AG04449 (cell line): ENCODE data around the gene LSMEM2.
"Not testable (repeated sequence)": the region's sequence is repeated elsewhere in the genome, so short reads cannot be mapped to it uniquely, and the experiment has no call there.

Experiments
- CTCF ChIA-PET: fragments of 350-600 bp; formaldehyde crosslinking; extraction: SDS; loops from one replicate; lab custom pipeline; 2021; ENCODE audit warnings: antibody characterized with exemption; lab: Yijun Ruan, JAX
- POLR2A ChIA-PET: fragments of 400-600, 350-600 bp; formaldehyde crosslinking; extraction: SDS; loops from one replicate; lab custom pipeline; 2020; ENCODE audit warnings: antibody characterized with exemption, inconsistent platforms; lab: Yijun Ruan, JAX
- DNase-seq: peaks from one replicate; pipeline ENCODE4 v3.0.0-alpha.2; 2010; ENCODE audit warnings: low read depth, low spot score
- H3K4me3 ChIP-seq: 2 replicates; pipeline ENCODE4 v1.5.1; 2011; ENCODE audit warnings: low read depth, mild to moderate bottlenecking, control low read depth, low read length
- CTCF ChIP-seq: IDR thresholded peaks from one replicate; pipeline ENCODE4 v1.5.1; 2011; ENCODE audit warnings: mild to moderate bottlenecking, moderate library complexity, low read length, control low read depth, inconsistent platforms; ENCODE audit not compliant: insufficient read depth; ENCODE audit errors: missing control alignments

LSMEM2 gene

DNA sequence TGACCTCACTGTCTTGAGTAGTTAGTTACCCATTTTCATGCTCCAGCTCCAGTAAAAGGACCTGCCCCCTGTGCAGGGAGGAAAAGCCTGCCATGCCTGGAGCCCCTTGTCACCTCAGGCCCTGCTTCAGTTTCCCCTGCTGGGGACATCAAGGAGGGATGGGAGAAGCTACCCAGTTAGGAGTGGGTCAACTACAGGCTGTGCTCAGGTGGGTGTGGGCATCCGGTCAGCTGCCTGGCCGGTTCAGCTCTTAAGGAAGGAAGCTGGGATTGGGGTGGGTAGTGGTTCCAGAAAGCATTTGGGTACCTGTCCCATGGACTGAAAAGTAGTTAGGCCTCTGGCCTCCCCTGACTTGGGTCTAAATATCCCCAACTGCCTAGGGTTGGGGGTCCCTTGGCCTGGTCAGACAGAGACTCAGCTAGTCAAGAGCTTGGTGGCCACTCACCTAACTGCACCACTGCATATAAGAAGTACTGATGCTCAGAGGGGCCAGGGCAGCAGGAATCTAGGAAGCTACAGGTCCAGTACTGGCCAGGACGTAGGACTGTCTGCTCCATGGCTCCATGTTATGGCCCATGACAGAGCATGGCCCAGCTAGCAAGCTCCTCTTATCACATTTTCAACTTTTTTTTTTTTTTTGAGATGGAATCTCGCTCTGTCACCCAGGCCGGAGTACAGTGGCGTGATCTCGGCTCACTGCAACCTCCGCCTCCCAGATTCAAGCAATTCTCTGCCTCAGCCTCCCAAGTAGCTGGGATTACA lies 549 bp downstream of the LSMEM2 start:
- ChIA-PET POLR2A (interaction anchor here (0.6 to 1.3 kb wide), 3 partner anchors 10 to 63 kb away, joined by 3 to 6 read pairs (median 5); no protein-coding TSS in a partner anchor), CTCF (interaction anchor here (1.3 to 40.0 kb wide), 5 partner anchors 8 to 90 kb away, joined by 4 to 1609 read pairs (median 10); partner anchors contain the start of genes GNAI2, GNAT1 and SEMA3B)
- no peak for DNase-seq
- no peak overlapping the region for H3K4me3 ChIP-seq
- TF ChIP-seq CTCF = no peak

DNA sequence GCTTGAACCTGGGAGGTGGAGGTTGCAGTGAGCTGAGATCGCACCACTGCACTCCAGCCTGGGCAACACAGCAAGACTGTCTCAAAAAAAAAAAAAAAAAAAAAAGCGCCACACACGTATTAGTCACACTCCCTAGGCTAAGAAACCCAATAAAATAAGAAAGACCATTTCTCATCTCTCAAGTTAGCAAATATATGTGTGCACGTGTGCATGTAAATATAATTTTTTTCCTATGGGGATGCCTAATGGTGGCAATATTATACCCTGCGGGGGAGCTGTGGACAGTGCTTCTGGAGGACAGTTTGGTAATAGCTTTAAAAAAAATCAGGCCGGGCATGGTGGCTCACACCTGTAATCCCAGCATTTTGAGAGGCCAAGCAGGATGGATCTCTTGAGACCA lies 5.2 kb downstream of the LSMEM2 start:
- DNase-seq, H3K4me3 ChIP-seq, POLR2A ChIA-PET: not testable (repeated sequence)
- CTCF ChIA-PET = interaction anchor here (0.6 to 40.0 kb wide), 5 partner anchors 10 to 91 kb away, joined by 3 to 1609 read pairs (median 11); partner anchors contain the start of genes GNAI2 and GNAT1

DNA sequence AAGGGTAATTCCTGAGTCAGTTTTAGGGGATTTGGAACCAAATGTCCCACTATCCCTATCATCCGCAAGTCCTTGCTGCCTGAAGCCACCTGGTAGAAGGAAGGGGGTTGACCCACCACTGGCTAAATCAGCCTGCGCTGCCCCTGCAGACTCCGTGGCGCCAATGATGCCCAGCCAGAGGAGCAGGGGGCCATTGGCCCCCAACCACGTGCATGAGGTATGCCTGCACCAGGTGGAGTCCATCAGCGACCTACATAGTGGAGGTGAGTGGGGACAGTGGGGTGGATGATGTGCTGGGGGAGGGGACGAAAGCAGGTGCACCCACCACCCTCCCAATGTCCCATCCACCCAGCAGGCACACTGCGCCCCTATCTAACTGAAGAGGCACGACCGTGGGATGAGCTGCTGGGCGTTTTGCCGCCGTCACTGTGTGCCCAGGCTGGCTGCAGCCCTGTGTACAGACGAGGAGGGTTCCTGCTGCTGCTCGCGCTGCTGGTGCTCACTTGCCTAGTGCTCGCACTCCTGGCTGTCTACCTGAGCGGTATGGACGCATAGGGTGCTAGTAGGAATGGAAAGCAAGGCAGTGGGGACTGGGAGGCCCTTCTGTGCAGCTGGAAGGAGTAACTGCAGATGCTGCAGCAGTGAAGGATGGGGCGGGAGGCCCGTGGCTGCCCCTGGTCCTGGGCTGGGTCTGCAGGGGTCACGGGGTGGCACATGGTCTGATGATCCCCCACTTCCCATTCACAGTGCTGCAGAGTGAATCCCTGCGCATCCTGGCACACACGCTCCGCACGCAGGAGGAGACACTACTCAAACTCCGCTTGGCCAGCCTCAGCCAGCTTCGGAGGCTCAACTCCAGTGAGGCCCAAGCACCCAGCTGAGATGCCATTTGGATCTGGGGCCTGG lies 7.7 kb downstream of the LSMEM2 start:
- no peak overlapping the region for H3K4me3 ChIP-seq
- no peak for DNase-seq
- CTCF ChIA-PET = interaction anchor here (1.0 to 1.9 kb wide), 5 partner anchors 8 to 60 kb away, joined by 3 to 9 read pairs (median 3); partner anchors contain the start of genes LSMEM2 and SEMA3B
- TF ChIP-seq CTCF = no peak
- POLR2A ChIA-PET = no interaction called here

DNA sequence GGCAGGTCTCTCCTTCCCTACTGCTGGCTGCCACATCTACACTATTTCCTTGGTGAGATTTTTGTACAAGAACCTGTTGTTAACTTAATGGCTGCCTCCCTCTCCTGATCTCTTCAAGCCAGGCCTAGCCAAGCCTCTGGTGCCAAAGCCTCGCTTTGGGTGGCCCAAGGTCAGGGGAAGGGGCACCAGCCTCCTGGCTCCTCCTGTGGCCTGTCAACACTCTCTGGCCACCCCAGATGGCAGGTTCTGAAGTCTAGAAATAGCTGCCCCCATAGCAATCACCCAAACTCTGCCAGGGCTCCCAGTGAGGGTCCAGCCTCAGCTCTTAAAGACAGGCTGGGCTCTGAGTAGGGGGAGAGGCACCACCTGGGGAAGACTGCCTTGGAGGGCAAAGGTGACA lies 8.4 kb downstream of the LSMEM2 start:
- H3K4me3 ChIP-seq = no peak overlapping the region
- POLR2A ChIA-PET = no interaction called here
- TF ChIP-seq CTCF = no peak
- CTCF ChIA-PET = interaction anchor here (1.0 to 7.0 kb wide), 6 partner anchors 8 to 94 kb away, joined by 3 to 31 read pairs (median 3); partner anchors contain the start of genes LSMEM2 and SEMA3B
- no peak for DNase-seq

DNA sequence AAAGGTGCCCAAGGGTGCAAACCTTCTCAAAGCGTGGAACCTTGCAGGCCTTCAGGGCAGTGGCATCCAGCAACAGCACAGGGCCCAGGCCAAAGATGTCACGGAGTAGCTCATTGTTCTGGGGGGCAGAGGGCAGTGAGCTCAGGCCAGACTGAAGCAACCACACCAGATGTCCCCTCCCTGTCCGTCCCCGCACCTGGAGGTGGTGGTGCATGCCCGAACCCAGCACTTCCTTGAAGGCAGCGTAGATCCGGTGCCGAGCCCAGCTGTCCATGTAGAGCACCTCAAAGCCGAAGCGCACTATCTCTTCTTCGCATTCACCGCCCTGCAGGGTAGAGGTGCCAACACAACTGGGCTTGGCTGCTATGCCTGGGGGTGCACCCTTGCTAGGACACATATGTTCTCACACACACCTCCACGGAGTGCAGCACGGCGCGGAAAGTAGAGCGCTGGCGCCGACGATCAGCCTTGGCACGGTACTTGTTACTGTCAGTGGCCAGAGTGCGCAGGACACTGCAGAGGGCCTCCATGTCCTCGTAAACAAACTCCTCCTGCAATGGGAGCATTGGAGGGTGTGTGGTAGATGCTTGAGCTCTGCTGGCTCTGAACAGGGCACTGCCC lies 9.6 kb downstream of the LSMEM2 start:
- no peak for TF ChIP-seq CTCF
- no peak for DNase-seq
- POLR2A ChIA-PET = no interaction called here
- no peak overlapping the region for H3K4me3 ChIP-seq
- CTCF ChIA-PET = interaction anchor here (1.3 to 7.0 kb wide), 6 partner anchors 10 to 95 kb away, joined by 4 to 31 read pairs (median 8); partner anchors contain the start of genes HYAL3, LSMEM2 and NAA80

GRCh38 chr3:50289130-50289529 lies 10.2 kb downstream of the LSMEM2 start:
- no peak overlapping the region for H3K4me3 ChIP-seq
- ChIA-PET POLR2A (interaction anchor here (1.5 kb wide), 1 partner anchor 9 kb away, joined by 6 read pairs; no protein-coding TSS in a partner anchor), CTCF (interaction anchor here (1.0 to 7.0 kb wide), 6 partner anchors 9 to 96 kb away, joined by 3 to 31 read pairs (median 6); partner anchors contain the start of genes HYAL3 and NAA80)
- DNase-seq = no peak
- no peak for TF ChIP-seq CTCF
